AG04450 (cell line): ENCODE results near the gene MLC1. TPM values are rescaled to one million over a fixed set of nuclear protein-coding genes. Genes with fewer than 3 reads are reported as not detected.

Experiments
- CTCF ChIA-PET: fragments of 300-600, 350-600 bp; formaldehyde crosslinking; extraction: SDS; loops from one replicate; lab custom pipeline; 2022; ENCODE audit warnings: antibody characterized with exemption, inconsistent platforms; lab: Charles Lee
- POLR2A ChIA-PET: fragments of 350-600 bp; formaldehyde crosslinking; extraction: SDS; loops from one replicate; lab custom pipeline; 2021; ENCODE audit warnings: antibody characterized with exemption, inconsistent platforms; lab: Yijun Ruan, JAX
- DNase-seq: peaks from one replicate; pipeline ENCODE4 v3.0.0-alpha.2; 2011; ENCODE audit warnings: low read depth, low spot score
- H3K27ac ChIP-seq: one replicate; pipeline ENCODE4 v1.5.1; 2012; ENCODE audit warnings: low read depth, low read length, control low read depth
- H3K27me3 ChIP-seq: one replicate; pipeline ENCODE4 v1.6.0; 2012; ENCODE audit warnings: low read length; ENCODE audit not compliant: control insufficient read depth, insufficient read depth
- H3K4me3 ChIP-seq: 2 replicates; pipeline ENCODE4 v1.5.1; 2011; ENCODE audit warnings: mild to moderate bottlenecking, low read depth, low read length, control low read depth
- H3K9me3 ChIP-seq: 2 replicates; pipeline ENCODE4 v1.5.1; 2012; ENCODE audit warnings: low read length; ENCODE audit not compliant: control insufficient read depth, insufficient read depth
- polyA plus RNA-seq: library from polyadenylated mRNA; depleted of rRNA; stranded (reverse); fragments of >200 nt; gene quantifications from 2 replicates; pipeline ENCODE4 v1.2.3, GENCODE V29; 2011
- TF ChIP-seq, protein P1 (sequence below): IDR thresholded peaks from 2 replicates; pipeline ENCODE4 v1.5.1; 2011; ENCODE audit warnings: low read depth, low read length, control low read depth, inconsistent platforms

The MLC1 gene
- polyA plus RNA-seq, 1 experiment: 0.27 TPM

DNA sequence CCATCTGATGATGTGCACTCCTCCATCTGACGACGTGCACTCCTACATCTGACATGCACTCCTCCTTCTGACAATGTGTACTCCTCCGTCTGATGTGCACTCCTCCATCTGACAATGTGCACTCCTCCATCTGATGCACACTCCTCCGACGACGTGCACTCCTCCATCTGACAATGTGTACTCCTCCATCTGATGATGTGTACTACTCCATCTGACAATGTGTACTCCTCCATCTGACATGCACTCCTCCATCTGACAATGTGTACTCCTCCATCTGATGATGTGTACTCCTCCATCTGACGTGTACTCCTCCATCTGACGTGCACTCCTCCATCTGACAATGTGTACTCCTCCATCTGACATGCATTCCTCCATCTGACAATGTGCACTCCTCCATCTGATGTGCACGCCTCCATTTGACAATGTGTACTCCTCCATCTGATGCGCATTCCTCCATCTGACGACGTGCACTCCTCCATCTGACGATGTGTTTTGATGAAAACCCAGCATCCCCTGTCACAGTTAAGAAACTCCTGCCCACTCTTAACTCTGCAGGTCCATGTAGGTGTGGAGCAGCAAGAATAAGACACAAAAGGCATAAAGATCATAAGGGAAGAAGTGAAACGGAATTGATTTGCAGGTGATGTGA lies 62.9 kb downstream of the MLC1 start:
- ChIA-PET POLR2A (no interaction called here), CTCF (no interaction called here)
- no peak overlapping the region for H3K27ac ChIP-seq
- DNase-seq: no peak
- peaks cover 4% of the 10 kb centered on the region for H3K9me3 ChIP-seq
- TF ChIP-seq, protein P1, sequence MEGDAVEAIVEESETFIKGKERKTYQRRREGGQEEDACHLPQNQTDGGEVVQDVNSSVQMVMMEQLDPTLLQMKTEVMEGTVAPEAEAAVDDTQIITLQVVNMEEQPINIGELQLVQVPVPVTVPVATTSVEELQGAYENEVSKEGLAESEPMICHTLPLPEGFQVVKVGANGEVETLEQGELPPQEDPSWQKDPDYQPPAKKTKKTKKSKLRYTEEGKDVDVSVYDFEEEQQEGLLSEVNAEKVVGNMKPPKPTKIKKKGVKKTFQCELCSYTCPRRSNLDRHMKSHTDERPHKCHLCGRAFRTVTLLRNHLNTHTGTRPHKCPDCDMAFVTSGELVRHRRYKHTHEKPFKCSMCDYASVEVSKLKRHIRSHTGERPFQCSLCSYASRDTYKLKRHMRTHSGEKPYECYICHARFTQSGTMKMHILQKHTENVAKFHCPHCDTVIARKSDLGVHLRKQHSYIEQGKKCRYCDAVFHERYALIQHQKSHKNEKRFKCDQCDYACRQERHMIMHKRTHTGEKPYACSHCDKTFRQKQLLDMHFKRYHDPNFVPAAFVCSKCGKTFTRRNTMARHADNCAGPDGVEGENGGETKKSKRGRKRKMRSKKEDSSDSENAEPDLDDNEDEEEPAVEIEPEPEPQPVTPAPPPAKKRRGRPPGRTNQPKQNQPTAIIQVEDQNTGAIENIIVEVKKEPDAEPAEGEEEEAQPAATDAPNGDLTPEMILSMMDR: no peak
- H3K27me3 ChIP-seq: peaks cover 19% of the 10 kb centered on the region
- no peak overlapping the region for H3K4me3 ChIP-seq

GRCh38 chr22:50020606-50021005 lies 64.6 kb downstream of the MLC1 start:
- TF ChIP-seq, protein P1: no peak
- peaks cover 30% of the 10 kb centered on the region for H3K27me3 ChIP-seq
- H3K27ac ChIP-seq: no peak overlapping the region
- no peak for DNase-seq
- CTCF ChIA-PET: no interaction called here
- POLR2A ChIA-PET: no interaction called here
- no peak overlapping the region for H3K4me3 ChIP-seq
- H3K9me3 ChIP-seq: peaks cover 4% of the 10 kb centered on the region

DNA sequence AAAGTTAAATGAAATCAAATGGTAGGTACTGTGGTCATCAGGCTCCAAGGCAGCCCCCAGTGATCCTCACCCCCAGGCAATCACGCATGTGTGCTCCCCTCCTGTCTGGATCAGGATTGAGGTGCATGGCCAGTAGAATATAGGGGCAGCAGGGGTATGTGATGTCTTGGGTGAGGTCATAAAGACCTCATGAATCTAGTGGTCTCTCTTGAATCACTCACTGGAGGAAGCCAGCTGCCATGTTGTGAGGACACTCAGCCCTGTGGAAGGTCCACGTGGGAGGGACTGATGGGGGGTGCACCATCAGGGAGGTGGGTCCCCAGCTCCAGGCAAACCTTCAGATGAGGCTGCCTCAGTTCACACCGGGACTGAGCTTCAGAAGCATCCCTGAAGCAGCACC lies 65.9 kb downstream of the MLC1 start:
- ChIA-PET POLR2A (no interaction called here), CTCF (interaction anchor here (1.0 kb wide), 1 partner anchor 27 kb away, joined by 4 read pairs; no protein-coding TSS in a partner anchor)
- no peak overlapping the region for H3K4me3 ChIP-seq
- no peak overlapping the region for H3K27ac ChIP-seq
- peaks cover 33% of the 10 kb centered on the region for H3K27me3 ChIP-seq
- DNase-seq: no peak
- H3K9me3 ChIP-seq: peaks cover 4% of the 10 kb centered on the region
- TF ChIP-seq, protein P1: no peak

- no peak for DNase-seq
- ChIA-PET POLR2A (interaction anchor here (0.6 kb wide), 1 partner anchor 23 kb away, joined by 3 read pairs; no protein-coding TSS in a partner anchor), CTCF (interaction anchor here (1.0 kb wide), 1 partner anchor 26 kb away, joined by 4 read pairs; no protein-coding TSS in a partner anchor)
- TF ChIP-seq, protein P1: no peak
- no peak overlapping the region for H3K27ac ChIP-seq
- H3K9me3 ChIP-seq: peaks cover 4% of the 10 kb centered on the region
- no peak overlapping the region for H3K4me3 ChIP-seq
- H3K27me3 ChIP-seq: peaks cover 38% of the 10 kb centered on the region
Observed at GRCh38 chr22:50018608-50019285, 66.5 kb downstream of the MLC1 start.

GRCh38 chr22:50017701-50018224 lies 67.5 kb downstream of the MLC1 start:
- TF ChIP-seq, protein P1: no peak
- ChIA-PET POLR2A (no interaction called here), CTCF (no interaction called here)
- no peak overlapping the region for H3K27ac ChIP-seq
- H3K27me3 ChIP-seq: peaks cover 48% of the 10 kb centered on the region
- no peak overlapping the region for H3K4me3 ChIP-seq
- peaks cover 4% of the 10 kb centered on the region for H3K9me3 ChIP-seq
- DNase-seq: no peak
